Measurements from ENCODE around the gene TUBGCP3. TPM values are rescaled to one million over a fixed set of nuclear protein-coding genes. Genes with fewer than 3 reads are reported as not detected.

Gene TUBGCP3
- 10 to 100 TPM in 3 of 4 donors, 1 to 10 TPM in 1; 7.4 to 15.3 (median 14.3) TPM for total RNA-seq
- 10 to 100 TPM in 1 of 3 donors, 1 to 10 TPM in 2; 8.3 to 13.1 (median 8.4) TPM for polyA plus RNA-seq
- long read RNA-seq, donor 1, partial matches to known transcripts: 1 of 3 reads
- long read RNA-seq, donor 1, other reads (novel, unspliced or antisense): 0 of 3 reads
- long read RNA-seq, donor 2, full-length matches to known transcripts: 22 of 36 reads
- long read RNA-seq, donor 2, partial matches to known transcripts: 7 of 36 reads
- long read RNA-seq, donor 2, other reads (novel, unspliced or antisense): 7 of 36 reads

GRCh38 chr13:112587764-112588489 lies at the start of gene TUBGCP3:
TUBGCP3 (minus strand) TSS chr13:112588153; CDS start chr13:112587980, 173 bp downstream.
- intact Hi-C loops (cut with DNase I): no loop called here
- Histone ChIP-seq H3K9me3 (no peaks in the 10 kb centered on the region), H3K27ac (peak within 1 kb of the TSS; percentile 98), H3K27me3 (ENCODE audit: insufficient read depth in 3 of 3, low read length in 2 of 3) (no peaks in the 10 kb centered on the region), H3K4me3 (peak within 1 kb of the TSS; percentile 98), H3K36me3 (ENCODE audit: insufficient read depth in 1 of 2, low read depth in 1 of 2) (no peaks in the 10 kb centered on the region), H3K4me1 (peaks cover 21% of the 10 kb centered on the region)
- 0 to 1% (median 0%) methylated on average over 68 to 77 of the region's 77 CpGs for WGBS, 3 donors
- ATAC-seq (peak; percentile 93 to 96 (median 96)), DNase-seq (peak; percentile 87 to 92)
- no peak for TF ChIP-seq CTCF (IDR thresholded peaks at IDR 0.05)

GRCh38 chr13:112637017-112637801 lies 49.3 kb upstream of the TUBGCP3 start:
- no peaks in the 10 kb centered on the region for H3K9me3 ChIP-seq
- no peaks in the 10 kb centered on the region for H3K36me3 ChIP-seq (ENCODE audit: insufficient read depth in 1 of 2, low read depth in 1 of 2)
- WGBS, 3 donors: 74 to 78% (median 78%) methylated on average over 27 of the region's 27 CpGs
- no peak overlapping the region for H3K27ac ChIP-seq
- no peaks in the 10 kb centered on the region for H3K4me1 ChIP-seq
- no peak for DNase-seq
- H3K4me3 ChIP-seq: no peak overlapping the region
- TF ChIP-seq CTCF (IDR thresholded peaks at IDR 0.05): no peak
- intact Hi-C loops (cut with DNase I): no loop called here
- ATAC-seq: no peak
- peaks cover 0 to 57% (median 6%) of the 10 kb centered on the region in 3 donors for H3K27me3 ChIP-seq (ENCODE audit: insufficient read depth in 3 of 3, low read length in 2 of 3)

- Histone ChIP-seq H3K9me3 (no peaks in the 10 kb centered on the region), H3K36me3 (ENCODE audit: insufficient read depth in 1 of 2, low read depth in 1 of 2) (no peaks in the 10 kb centered on the region), H3K4me1 (no peaks in the 10 kb centered on the region), H3K27me3 (ENCODE audit: insufficient read depth in 3 of 3, low read length in 2 of 3) (peaks cover 0 to 59% (median 6%) of the 10 kb centered on the region in 3 donors), H3K4me3 (no peak overlapping the region), H3K27ac (no peak overlapping the region)
- intact Hi-C loops (cut with DNase I): no loop called here
- no peak for TF ChIP-seq CTCF (IDR thresholded peaks at IDR 0.05)
- ATAC-seq (no peak), DNase-seq (no peak)
- 75 to 82% (median 77%) methylated on average over 19 of the region's 19 CpGs for WGBS, 3 donors
Observed at GRCh38 chr13:112636401-112636975, 48.5 kb upstream of the TUBGCP3 start.

- no peaks in the 10 kb centered on the region for H3K36me3 ChIP-seq (ENCODE audit: insufficient read depth in 1 of 2, low read depth in 1 of 2)
- no peaks in the 10 kb centered on the region for H3K9me3 ChIP-seq
- no peak for TF ChIP-seq CTCF (IDR thresholded peaks at IDR 0.05)
- peaks cover 0 to 65% (median 6%) of the 10 kb centered on the region in 3 donors for H3K27me3 ChIP-seq (ENCODE audit: insufficient read depth in 3 of 3, low read length in 2 of 3)
- H3K4me1 ChIP-seq: no peaks in the 10 kb centered on the region
- ATAC-seq (no peak), DNase-seq (no peak)
- no peak overlapping the region for H3K27ac ChIP-seq
- intact Hi-C loops (cut with DNase I): no loop called here
- no peak overlapping the region for H3K4me3 ChIP-seq
- 38 to 45% (median 42%) methylated on average over 6 of the region's 6 CpGs for WGBS, 3 donors
Observed at GRCh38 chr13:112635323-112635722, 47.4 kb upstream of the TUBGCP3 start.
